ENCODE results near the gene CDCA7.
A peak's percentile ranks its signal among the peaks of the same experiment; 100 is the strongest.

CDCA7 gene

DNA sequence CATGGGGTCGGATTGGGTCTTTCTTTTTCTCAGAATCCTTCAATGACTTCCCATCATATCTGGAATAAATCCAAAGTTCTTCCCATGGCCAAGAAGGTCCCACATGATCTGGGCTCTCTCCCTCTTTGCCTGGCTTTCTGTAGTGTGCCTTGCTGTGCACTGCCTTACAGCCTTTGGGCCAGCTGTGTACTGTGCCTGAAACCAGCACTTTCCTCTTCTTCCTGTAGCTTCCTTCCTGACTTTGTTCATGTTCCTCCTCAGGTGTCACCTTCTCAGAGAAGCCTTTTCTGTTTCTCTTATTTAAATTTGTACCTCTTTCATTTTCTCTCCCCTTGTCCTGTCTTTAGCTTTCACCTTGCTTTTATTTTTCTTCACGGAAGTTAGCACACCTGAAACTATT, 4.3 kb upstream of the CDCA7 start:
- no peak for DNase-seq (ENCODE audit: low read depth)
- TF ChIP-seq, protein P1, sequence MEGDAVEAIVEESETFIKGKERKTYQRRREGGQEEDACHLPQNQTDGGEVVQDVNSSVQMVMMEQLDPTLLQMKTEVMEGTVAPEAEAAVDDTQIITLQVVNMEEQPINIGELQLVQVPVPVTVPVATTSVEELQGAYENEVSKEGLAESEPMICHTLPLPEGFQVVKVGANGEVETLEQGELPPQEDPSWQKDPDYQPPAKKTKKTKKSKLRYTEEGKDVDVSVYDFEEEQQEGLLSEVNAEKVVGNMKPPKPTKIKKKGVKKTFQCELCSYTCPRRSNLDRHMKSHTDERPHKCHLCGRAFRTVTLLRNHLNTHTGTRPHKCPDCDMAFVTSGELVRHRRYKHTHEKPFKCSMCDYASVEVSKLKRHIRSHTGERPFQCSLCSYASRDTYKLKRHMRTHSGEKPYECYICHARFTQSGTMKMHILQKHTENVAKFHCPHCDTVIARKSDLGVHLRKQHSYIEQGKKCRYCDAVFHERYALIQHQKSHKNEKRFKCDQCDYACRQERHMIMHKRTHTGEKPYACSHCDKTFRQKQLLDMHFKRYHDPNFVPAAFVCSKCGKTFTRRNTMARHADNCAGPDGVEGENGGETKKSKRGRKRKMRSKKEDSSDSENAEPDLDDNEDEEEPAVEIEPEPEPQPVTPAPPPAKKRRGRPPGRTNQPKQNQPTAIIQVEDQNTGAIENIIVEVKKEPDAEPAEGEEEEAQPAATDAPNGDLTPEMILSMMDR (conservative IDR thresholded peaks at IDR 0.05; ENCODE audit: low read depth, low read length): no peak
- H3K4me3 ChIP-seq (ENCODE audit: low read length): no peak overlapping the region

DNA sequence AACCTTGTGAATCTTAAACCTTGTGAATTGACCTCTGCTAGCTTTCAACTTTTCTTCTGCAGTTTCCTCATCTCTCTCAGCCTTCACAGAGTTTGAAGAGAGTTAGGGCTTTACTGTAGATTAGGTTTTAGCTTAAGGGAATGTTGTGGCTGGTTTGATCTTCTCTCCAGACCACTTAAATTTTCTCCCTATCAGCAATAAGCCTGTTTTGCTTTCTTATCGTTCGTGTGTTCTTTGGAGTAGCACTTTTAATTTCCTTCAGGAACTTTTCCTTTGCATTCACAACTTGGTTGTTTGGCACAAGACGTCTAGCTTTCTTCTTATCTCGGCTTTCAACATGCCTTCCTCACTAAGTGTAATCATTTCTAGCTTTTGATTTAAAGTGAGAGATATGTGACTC, 2.8 kb upstream of the CDCA7 start:
- DNase-seq (ENCODE audit: low read depth): no peak
- TF ChIP-seq, protein P1 (conservative IDR thresholded peaks at IDR 0.05; ENCODE audit: low read depth, low read length): no peak
- no peak overlapping the region for H3K4me3 ChIP-seq (ENCODE audit: low read length)

DNA sequence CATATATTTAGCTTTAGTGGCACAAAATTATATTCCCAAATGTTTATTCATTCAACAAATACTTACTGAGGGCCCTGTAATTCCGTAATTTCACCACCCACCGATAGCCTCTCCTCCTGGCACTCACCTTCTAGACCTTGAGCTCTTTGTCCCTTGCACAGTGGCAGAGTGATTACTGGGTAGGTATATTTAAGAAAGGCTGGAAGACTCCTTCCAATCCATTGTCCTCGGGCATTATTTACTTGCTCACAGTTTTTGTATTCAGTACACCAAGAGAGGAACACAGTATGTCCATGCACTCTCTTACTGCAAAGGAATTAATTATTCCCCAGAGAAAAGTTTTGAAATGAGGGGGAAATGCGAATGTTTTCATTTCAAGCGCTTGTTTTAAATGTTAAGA, 1.1 kb upstream of the CDCA7 start:
- H3K4me3 ChIP-seq (ENCODE audit: low read length): no peak overlapping the region
- no peak for DNase-seq (ENCODE audit: low read depth)
- TF ChIP-seq, protein P1 (conservative IDR thresholded peaks at IDR 0.05; ENCODE audit: low read depth, low read length): no peak

DNA sequence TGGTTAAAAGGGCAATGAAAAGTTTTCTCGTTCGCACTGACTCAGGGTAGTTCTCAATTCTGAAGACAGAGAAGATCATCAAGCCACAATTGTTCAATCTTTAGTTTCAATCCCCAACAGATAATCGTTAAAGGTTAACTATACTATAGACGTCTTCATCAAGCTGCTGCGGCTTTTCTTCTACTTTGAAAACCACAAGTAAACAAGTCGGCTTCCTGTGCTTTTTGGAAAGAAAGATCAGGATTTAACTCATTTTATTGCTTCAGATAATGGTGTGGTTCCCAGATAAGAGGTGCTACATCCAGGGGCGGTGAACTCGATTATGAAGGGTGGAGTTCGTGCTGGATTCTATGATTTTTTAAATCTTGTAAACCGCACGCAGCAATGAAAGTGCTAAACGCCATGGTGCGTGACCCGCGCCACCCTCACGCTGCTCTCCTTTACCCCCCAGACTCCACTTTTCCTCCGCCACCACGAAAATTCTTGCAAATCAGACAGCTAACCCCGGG, 545 bp upstream of the CDCA7 start:
- DNase-seq (ENCODE audit: low read depth): no peak
- TF ChIP-seq, protein P1 (conservative IDR thresholded peaks at IDR 0.05; ENCODE audit: low read depth, low read length): no peak
- peak overlapping the region; percentile 79 for H3K4me3 ChIP-seq (ENCODE audit: low read length)

DNA sequence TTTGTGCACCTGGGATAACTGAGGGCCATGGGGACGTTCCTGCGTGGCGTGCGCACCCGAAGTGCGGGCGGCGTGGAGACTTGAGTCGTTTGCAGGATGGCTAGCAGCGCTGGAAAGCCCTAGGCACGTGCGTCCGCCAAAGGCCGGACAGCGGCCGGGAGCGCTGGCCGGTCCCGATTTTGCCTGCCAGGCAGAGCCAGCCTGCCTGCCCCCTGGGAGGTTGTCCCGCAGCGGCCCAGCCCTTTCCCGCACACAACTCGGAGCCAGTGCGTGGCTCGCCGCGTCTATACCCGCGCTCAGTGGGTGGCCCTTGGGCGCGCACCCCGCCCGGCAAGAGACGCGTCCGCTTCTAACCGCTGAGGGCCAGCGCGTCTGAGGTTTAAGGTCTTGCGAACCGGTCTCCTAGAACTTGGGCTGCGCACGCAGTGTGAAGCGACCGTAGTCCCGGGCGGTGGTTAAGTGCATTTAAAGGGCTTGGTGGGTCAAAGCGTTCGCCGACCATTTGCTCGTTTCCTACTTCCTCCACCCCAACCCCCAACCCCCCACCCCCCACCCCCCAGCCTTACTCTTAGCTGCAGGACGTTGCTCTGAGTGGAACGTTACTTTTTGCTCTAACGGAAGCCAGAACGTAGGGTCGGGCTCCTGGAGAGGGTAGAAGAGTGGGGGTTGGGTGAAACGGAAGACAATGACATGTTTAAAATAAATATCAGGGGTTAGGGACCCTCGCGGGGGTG, 627 bp downstream of the CDCA7 start:
- TF ChIP-seq, protein P1 (conservative IDR thresholded peaks at IDR 0.05; ENCODE audit: low read depth, low read length): no peak
- H3K4me3 ChIP-seq (ENCODE audit: low read length): peak overlapping the region; percentile 79
- no peak for DNase-seq (ENCODE audit: low read depth)

DNA sequence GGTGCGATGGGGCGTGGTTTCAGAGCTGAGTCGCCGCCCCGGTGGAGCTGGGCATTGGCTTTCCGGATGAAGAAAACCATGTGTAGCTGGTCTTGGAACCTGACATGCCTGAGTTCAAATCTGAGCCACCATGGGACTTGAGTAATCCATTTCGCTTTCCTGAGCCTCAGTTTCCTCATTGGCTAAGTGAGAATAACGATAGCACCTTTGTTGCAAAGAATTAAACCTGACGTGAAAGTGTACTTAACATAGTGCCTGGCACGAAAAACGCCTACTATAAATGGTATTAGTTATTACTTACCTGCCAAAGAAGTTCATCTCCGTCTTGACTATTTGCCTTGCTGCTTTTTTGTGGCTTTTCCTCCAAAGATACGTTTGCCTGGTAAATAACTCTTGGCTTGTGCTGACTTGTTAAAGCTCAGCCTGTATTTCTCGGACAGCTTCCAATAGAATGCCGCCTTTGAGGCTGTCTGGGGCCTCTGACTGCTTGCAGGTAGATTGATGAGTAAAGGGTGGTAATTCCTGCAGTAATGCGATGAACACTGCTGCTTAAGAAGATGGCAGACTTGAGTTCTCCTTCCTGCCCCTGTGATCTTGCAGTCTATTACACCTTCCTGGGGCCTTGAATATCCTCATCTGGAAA, 1.3 kb downstream of the CDCA7 start:
- H3K4me3 ChIP-seq (ENCODE audit: low read length): peak overlapping the region; percentile 79
- TF ChIP-seq, protein P1 (conservative IDR thresholded peaks at IDR 0.05; ENCODE audit: low read depth, low read length): no peak
- no peak for DNase-seq (ENCODE audit: low read depth)

DNA sequence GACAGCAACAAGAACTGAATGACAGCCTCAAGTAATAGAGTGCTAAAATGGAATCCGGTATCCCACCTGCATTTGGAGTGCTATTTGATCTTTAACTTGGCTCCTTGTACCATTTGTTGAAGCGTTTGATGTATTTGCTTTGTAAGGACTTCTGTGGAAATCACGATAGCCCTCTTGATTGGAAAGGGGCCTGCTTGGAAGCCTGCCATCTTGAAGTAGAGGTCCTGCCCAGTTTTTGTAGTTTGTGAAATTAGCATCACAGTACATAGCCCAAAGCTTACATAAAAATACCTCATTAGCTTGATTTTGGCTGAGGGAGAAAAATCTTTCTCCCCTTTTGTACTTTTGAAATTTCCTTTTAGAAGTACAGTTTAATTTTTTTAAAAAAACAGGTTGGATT, 2.7 kb downstream of the CDCA7 start:
- no peak for DNase-seq (ENCODE audit: low read depth)
- no peak overlapping the region for H3K4me3 ChIP-seq (ENCODE audit: low read length)
- TF ChIP-seq, protein P1 (conservative IDR thresholded peaks at IDR 0.05; ENCODE audit: low read depth, low read length): no peak

All from retinal pigment epithelial cell (primary cell).